Breast epithelium (tissue), 4 donors: ENCODE results near the gene CPB1. TPM values are rescaled to one million over a fixed set of nuclear protein-coding genes. Genes with fewer than 3 reads are reported as not detected.

Source experiments
- DNase-seq, 2 donors: peaks; one replicate each; pipeline ENCODE4 v3.0.0-alpha.2; 2019; ENCODE audit warnings: low spot score in 2 of 2
- H3K27ac ChIP-seq, 2 donors: fragments of 200-600 bp; sonication (generic) in 1 of 2; one replicate each; pipeline ENCODE4 v1.5.1; 2016 to 2019; ENCODE audit warnings: mild to moderate bottlenecking in 1 of 2
- H3K27me3 ChIP-seq, 2 donors: fragments of 200-600 bp; sonication (generic) in 1 of 2; one replicate each; pipeline versions ENCODE4 v1.5.1 to v1.6.0; 2017 to 2019; ENCODE audit warnings: control low read depth in 1 of 2, mild to moderate bottlenecking in 1 of 2
- H3K36me3 ChIP-seq: fragments of 200-600 bp; one replicate; pipeline ENCODE4 v1.5.1; 2019
- H3K4me1 ChIP-seq, 2 donors: fragments of 200-600 bp; sonication (generic); one replicate each; pipeline ENCODE4 v1.5.1; 2016 to 2019; ENCODE audit warnings: control low read depth in 1 of 2
- H3K4me3 ChIP-seq, 3 donors: fragments of 200-600 bp; sonication (generic); 1 replicate in 2 of 3; 2 replicates in 1 of 3; pipeline ENCODE4 v1.5.1; 2016 to 2019; ENCODE audit warnings: mild to moderate bottlenecking in 3 of 3, moderate library complexity in 2 of 3
- H3K9me3 ChIP-seq, 2 donors: fragments of 200-600 bp; sonication (generic) in 1 of 2; one replicate each; pipeline ENCODE4 v1.5.1; 2016 to 2019; ENCODE audit warnings: control low read depth in 1 of 2
- CTCF ChIP-seq, 3 donors: fragments of 450-650 bp; IDR thresholded peaks; one replicate each; pipeline ENCODE4 v1.5.1; 2016 to 2017; ENCODE audit warnings: antibody characterized with exemption in 3 of 3, mild to moderate bottlenecking in 3 of 3, moderate library complexity in 3 of 3
- POLR2A ChIP-seq: fragments of 450-650 bp; IDR thresholded peaks from one replicate; pipeline ENCODE4 v1.6.1; 2016; ENCODE audit warnings: antibody characterized with exemption, mild to moderate bottlenecking, moderate library complexity
- POLR2AphosphoS5 ChIP-seq, 3 donors: sonication (generic); formaldehyde crosslinking; IDR thresholded peaks; one replicate each; pipeline ENCODE4 v1.6.1; 2017; ENCODE audit warnings: antibody characterized with exemption in 3 of 3
- intact Hi-C: fragments of 100-400 bp; cut with DNase I; formaldehyde crosslinking; loops from one replicate; pipeline ENCODE4 v1.15.1; 2023; ENCODE audit warnings: low total_unique reads
- total RNA-seq, 3 donors: library from RNA; depleted of rRNA; stranded (reverse); fragments of >200 nt; gene quantifications; one replicate each; pipeline ENCODE4 v1.1.0, GENCODE V29; 2016

The CPB1 gene
- total RNA-seq, 3 donors from 2014 or later: 3.4 to 33.8 (median 14.9) TPM

GRCh38 chr3:148865049-148865448 is 37.4 kb downstream of the CPB1 start, which contains the start of gene CPA3:
Gene CPA3 (plus strand): TSS chr3:148865296. CDS start chr3:148865308, 12 bp downstream.
- Histone ChIP-seq H3K27ac (no peak within 1 kb of the TSS), H3K36me3 (no peaks in the 10 kb centered on the region), H3K4me1 (no peaks in the 10 kb centered on the region), H3K4me3 (no peak within 1 kb of the TSS), H3K9me3 (no peaks in the 10 kb centered on the region), H3K27me3 (no peaks in the 10 kb centered on the region)
- intact Hi-C loops: no loop called here
- no peak for TF ChIP-seq CTCF (IDR thresholded peaks at IDR 0.05)
- TF ChIP-seq POLR2AphosphoS5 (IDR thresholded peaks at IDR 0.05): no peak
- TF ChIP-seq POLR2A: no peak
- no peak for DNase-seq

- Histone ChIP-seq H3K36me3 (no peaks in the 10 kb centered on the region), H3K4me3 (no peak overlapping the region), H3K9me3 (no peaks in the 10 kb centered on the region), H3K27me3 (no peaks in the 10 kb centered on the region), H3K4me1 (no peaks in the 10 kb centered on the region), H3K27ac (no peak overlapping the region)
- intact Hi-C loops: no loop called here
- DNase-seq: no peak
- TF ChIP-seq CTCF (IDR thresholded peaks at IDR 0.05): no peak
Measured at GRCh38 chr3:148866261-148866660, 38.6 kb downstream of the CPB1 start.

GRCh38 chr3:148873270-148873927 is 45.8 kb downstream of the CPB1 start:
- Histone ChIP-seq H3K36me3 (no peaks in the 10 kb centered on the region), H3K27ac (no peak overlapping the region), H3K4me3 (no peak overlapping the region), H3K27me3 (no peaks in the 10 kb centered on the region), H3K4me1 (no peaks in the 10 kb centered on the region), H3K9me3 (no peaks in the 10 kb centered on the region)
- DNase-seq: no peak
- TF ChIP-seq POLR2AphosphoS5 (IDR thresholded peaks at IDR 0.05) (no peak), CTCF (IDR thresholded peaks at IDR 0.05) (no peak), POLR2A (no peak)
- intact Hi-C loops: no loop called here

- intact Hi-C loops: no loop called here
- no peak for TF ChIP-seq POLR2A
- TF ChIP-seq CTCF (IDR thresholded peaks at IDR 0.05): no peak
- TF ChIP-seq POLR2AphosphoS5 (IDR thresholded peaks at IDR 0.05): no peak
- Histone ChIP-seq H3K9me3 (no peaks in the 10 kb centered on the region), H3K4me1 (no peaks in the 10 kb centered on the region), H3K4me3 (no peak overlapping the region), H3K27me3 (no peaks in the 10 kb centered on the region), H3K36me3 (no peaks in the 10 kb centered on the region), H3K27ac (no peak overlapping the region)
- DNase-seq: no peak
Measured at GRCh38 chr3:148873977-148874376, 46.4 kb downstream of the CPB1 start.

- Histone ChIP-seq H3K27me3 (no peaks in the 10 kb centered on the region), H3K4me3 (no peak overlapping the region), H3K27ac (no peak overlapping the region), H3K4me1 (no peaks in the 10 kb centered on the region), H3K9me3 (no peaks in the 10 kb centered on the region), H3K36me3 (no peaks in the 10 kb centered on the region)
- no peak for DNase-seq
- intact Hi-C loops: no loop called here
- TF ChIP-seq POLR2A (no peak), POLR2AphosphoS5 (IDR thresholded peaks at IDR 0.05) (no peak), CTCF (IDR thresholded peaks at IDR 0.05) (no peak)
Measured at GRCh38 chr3:148878095-148878494, 50.5 kb downstream of the CPB1 start.
